Lung (tissue), 12 donors: ENCODE measurements around the gene FILIP1. TPM values are rescaled to one million over a fixed set of nuclear protein-coding genes. Genes with fewer than 3 reads are reported as not detected.

ENCODE experiments used
- ATAC-seq: fragments of 200-7000 bp; cut with Tn5 transposase; one replicate; pipeline ENCODE4 v1.9.1; 2020; ENCODE audit warnings: moderate number of reproducible peaks; ENCODE audit not compliant: insufficient read depth, low FRiP score
- DNase-seq, 3 donors: peaks; one replicate each; pipeline ENCODE4 v3.0.0-alpha.2; 2013 to 2017
- H3K27ac ChIP-seq, 2 donors: one replicate each; pipeline ENCODE4 v1.5.1; 2013; ENCODE audit warnings: mild to moderate bottlenecking in 2 of 2, moderate library complexity in 2 of 2, control low read depth in 1 of 2, inconsistent platforms in 1 of 2, low read depth in 1 of 2, low read length in 1 of 2
- H3K27me3 ChIP-seq, 3 donors: one replicate each; pipeline ENCODE4 v1.5.1; 2013; ENCODE audit warnings: low read length in 2 of 3; ENCODE audit not compliant: control insufficient read depth in 3 of 3, insufficient read depth in 3 of 3
- H3K36me3 ChIP-seq, 4 donors: one replicate each; pipeline ENCODE4 v1.5.1; 2013; ENCODE audit warnings: low read length in 4 of 4, mild to moderate bottlenecking in 1 of 4, moderate library complexity in 1 of 4; ENCODE audit not compliant: control insufficient read depth in 4 of 4, insufficient read depth in 4 of 4
- H3K4me1 ChIP-seq, 5 donors: one replicate each; pipeline ENCODE4 v1.5.1; 2013; ENCODE audit warnings: low read length in 5 of 5, mild to moderate bottlenecking in 2 of 5, moderate library complexity in 1 of 5; ENCODE audit not compliant: control insufficient read depth in 5 of 5, insufficient read depth in 5 of 5
- H3K4me3 ChIP-seq: one replicate; pipeline ENCODE4 v1.5.1; 2013; ENCODE audit warnings: mild to moderate bottlenecking, control low read depth, moderate library complexity
- H3K9ac ChIP-seq, 2 donors: one replicate each; pipeline ENCODE4 v1.5.1; 2013; ENCODE audit warnings: low read length in 2 of 2, control low read depth in 1 of 2; ENCODE audit not compliant: insufficient read depth in 1 of 2
- H3K9me3 ChIP-seq, 4 donors: one replicate each; pipeline ENCODE4 v1.5.1; 2013; ENCODE audit warnings: low read length in 3 of 4, mild to moderate bottlenecking in 1 of 4, moderate library complexity in 1 of 4; ENCODE audit not compliant: control insufficient read depth in 4 of 4, insufficient read depth in 3 of 4
- WGBS, 2 donors: extraction: QIAGEN DNeasy Blood & Tissue Kit; methylation state at CpG; one replicate each; pipeline ENCODE4 v1.1.7; 2013; 5-methylcytosine and 5-hydroxymethylcytosine counted together
- polyA plus RNA-seq, 2 donors: library from polyadenylated mRNA; stranded (reverse); fragments of 200-250 nt; gene quantifications; one replicate each; pipeline ENCODE4 v1.2.1, GENCODE V29; 2013
- total RNA-seq, 2 donors: library from RNA; depleted of rRNA in 1 of 2; stranded (reverse); fragments of >200 nt in 1 of 2; gene quantifications; one replicate each; pipeline ENCODE4 v1.2.1, GENCODE V29; 2014 to 2021
- TF ChIP-seq, protein P1 (sequence below): IDR thresholded peaks from 2 replicates; pipeline ENCODE4 v1.5.1; 2012; ENCODE audit warnings: mild to moderate bottlenecking; ENCODE audit errors: control extremely low read depth, extremely low read depth
- donor health status: control.
- donor health status: control.
- donor health status: Bipolar disorder and iron deficiency.
- donor health status: healthy.
- donor health status: DM: yes; HTN: yes; CAD: no.

FILIP1 gene
- total and polyA plus RNA-seq, 4 donors, result 5.6 to 24.1 (median 11.1) TPM

DNA sequence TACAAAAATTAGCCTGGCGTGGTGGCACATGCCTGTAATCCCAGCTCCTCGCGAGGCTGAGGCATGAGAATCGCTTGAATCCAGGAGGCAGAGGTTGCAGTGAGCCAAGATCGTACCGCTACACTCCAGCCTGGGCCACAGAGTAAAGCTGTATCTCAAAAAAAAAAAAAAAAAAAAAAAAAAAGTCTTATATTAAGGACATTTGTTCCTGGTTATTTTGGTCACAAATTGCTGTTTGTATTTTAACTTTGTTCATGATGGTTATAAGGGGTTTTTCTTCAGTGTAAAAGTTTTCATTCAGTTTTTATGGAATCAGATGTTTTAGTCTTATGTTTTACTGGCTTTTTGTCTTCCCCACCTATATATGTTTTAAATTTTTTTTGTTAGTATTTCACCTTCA is 13.9 kb downstream of the FILIP1 start:
- Histone ChIP-seq H3K36me3 (peaks cover 0 to 4% (median 0%) of the 10 kb centered on the region in 4 donors), H3K4me3 (no peak overlapping the region), H3K27me3 (no peaks in the 10 kb centered on the region), H3K9ac (no peak overlapping the region), H3K4me1 (peaks cover 3 to 23% (median 17%) of the 10 kb centered on the region in 5 donors), H3K27ac (no peak overlapping the region), H3K9me3 (no peaks in the 10 kb centered on the region)
- no peak for ATAC-seq
- no peak for DNase-seq
- 95 to 98% methylated on average over 6 of the region's 6 CpGs for WGBS, 2 donors
- TF ChIP-seq, protein P1, sequence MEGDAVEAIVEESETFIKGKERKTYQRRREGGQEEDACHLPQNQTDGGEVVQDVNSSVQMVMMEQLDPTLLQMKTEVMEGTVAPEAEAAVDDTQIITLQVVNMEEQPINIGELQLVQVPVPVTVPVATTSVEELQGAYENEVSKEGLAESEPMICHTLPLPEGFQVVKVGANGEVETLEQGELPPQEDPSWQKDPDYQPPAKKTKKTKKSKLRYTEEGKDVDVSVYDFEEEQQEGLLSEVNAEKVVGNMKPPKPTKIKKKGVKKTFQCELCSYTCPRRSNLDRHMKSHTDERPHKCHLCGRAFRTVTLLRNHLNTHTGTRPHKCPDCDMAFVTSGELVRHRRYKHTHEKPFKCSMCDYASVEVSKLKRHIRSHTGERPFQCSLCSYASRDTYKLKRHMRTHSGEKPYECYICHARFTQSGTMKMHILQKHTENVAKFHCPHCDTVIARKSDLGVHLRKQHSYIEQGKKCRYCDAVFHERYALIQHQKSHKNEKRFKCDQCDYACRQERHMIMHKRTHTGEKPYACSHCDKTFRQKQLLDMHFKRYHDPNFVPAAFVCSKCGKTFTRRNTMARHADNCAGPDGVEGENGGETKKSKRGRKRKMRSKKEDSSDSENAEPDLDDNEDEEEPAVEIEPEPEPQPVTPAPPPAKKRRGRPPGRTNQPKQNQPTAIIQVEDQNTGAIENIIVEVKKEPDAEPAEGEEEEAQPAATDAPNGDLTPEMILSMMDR, result no peak

DNA sequence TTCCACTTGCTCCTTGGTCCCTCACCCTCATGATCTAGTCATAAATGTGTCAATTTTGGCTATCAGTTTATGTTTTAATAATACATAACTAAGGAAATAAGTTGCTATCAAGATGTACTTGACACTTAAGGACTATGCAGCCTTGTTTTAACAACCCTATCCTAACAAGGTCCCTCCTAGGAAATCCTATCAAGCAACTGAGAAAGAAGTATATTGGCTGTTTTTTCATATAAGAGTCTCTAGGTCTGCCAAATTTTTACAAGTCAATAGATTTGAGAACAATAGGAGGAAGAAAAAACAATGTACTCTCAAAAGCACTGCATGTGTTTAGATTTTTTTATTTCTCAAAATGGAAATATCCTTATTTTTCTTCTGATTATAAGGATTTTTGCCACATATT is 14.7 kb downstream of the FILIP1 start:
- TF ChIP-seq, protein P1, result no peak
- DNase-seq (no peak), ATAC-seq (no peak)
- H3K27me3 ChIP-seq, result no peaks in the 10 kb centered on the region
- peaks cover 3 to 23% (median 17%) of the 10 kb centered on the region in 5 donors for H3K4me1 ChIP-seq
- H3K27ac ChIP-seq, result no peak overlapping the region
- H3K36me3 ChIP-seq, result peaks cover 0 to 4% (median 0%) of the 10 kb centered on the region in 4 donors
- no peak overlapping the region for H3K9ac ChIP-seq
- no peak overlapping the region for H3K4me3 ChIP-seq
- H3K9me3 ChIP-seq, result no peaks in the 10 kb centered on the region

DNA sequence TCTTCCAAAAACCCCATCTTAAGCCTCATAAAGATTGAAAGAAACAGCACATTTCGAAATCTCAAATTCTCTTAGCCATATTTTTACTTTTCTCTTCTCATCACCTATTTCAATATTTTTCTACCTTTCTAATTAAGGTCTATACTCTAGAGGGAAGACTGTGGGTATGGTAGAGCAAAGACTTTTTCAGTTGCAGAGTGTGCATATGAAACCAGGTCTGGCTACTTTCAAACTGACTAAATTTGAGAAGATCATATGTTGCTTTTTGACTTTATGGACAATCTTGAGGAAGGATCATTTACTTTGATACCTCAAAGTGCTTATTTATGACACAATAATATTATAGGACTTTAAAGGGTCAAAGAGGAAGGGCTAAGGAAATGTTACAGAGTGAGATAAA is 20.7 kb downstream of the FILIP1 start:
- Histone ChIP-seq H3K4me3 (no peak overlapping the region), H3K27me3 (no peaks in the 10 kb centered on the region), H3K9me3 (no peaks in the 10 kb centered on the region), H3K9ac (no peak overlapping the region), H3K27ac (no peak overlapping the region), H3K4me1 (peaks cover 0 to 8% (median under 1%) of the 10 kb centered on the region in 5 donors), H3K36me3 (peaks cover 0 to 2% (median 0%) of the 10 kb centered on the region in 4 donors)
- ATAC-seq (no peak), DNase-seq (no peak)
- TF ChIP-seq, protein P1, result no peak
- WGBS, 2 donors, result 84 to 90% methylated on average over 1 of the region's 1 CpG

DNA sequence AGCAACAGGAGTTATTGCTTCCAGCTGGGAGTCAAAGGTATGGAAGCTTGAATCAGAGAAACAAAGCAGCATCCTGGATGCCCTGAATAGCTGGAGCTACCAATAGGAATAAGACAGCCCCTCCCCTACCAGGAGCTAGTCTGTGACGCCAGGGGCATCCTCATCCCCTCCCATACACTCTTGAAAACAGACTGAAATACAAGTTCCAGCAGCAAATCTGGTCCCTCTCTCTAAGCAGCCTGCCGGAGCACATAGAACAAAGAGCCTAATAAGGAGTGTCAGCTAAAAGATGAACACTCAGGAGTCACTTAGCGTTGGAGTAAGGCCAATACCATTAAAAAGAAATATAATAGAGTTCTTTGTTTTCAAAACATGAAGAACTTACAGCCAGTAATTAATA is 25.6 kb downstream of the FILIP1 start:
- peak overlapping the region in 1 of 2 donors; percentile 68 for H3K27ac ChIP-seq
- ATAC-seq, result no peak
- WGBS, 2 donors, result 66 to 72% methylated on average over 3 of the region's 3 CpGs

More for the DNA sequence above, 25.6 kb downstream of the FILIP1 start:
- Histone ChIP-seq H3K4me1 (peaks cover 0 to 21% (median 11%) of the 10 kb centered on the region in 5 donors), H3K9ac (no peak overlapping the region), H3K9me3 (no peaks in the 10 kb centered on the region), H3K36me3 (no peaks in the 10 kb centered on the region), H3K27me3 (no peaks in the 10 kb centered on the region), H3K4me3 (no peak overlapping the region)
- DNase-seq, result peak; percentile 25 to 74 (median 62)
- TF ChIP-seq, protein P1, result no peak
